SU-DHL-6 (cell line): ENCODE measurements around the gene GABRP.

Experiments
- EZH2phosphoT487 ChIP-seq: fragments of 200-600 bp; sonication (generic), shearing (Covaris generic); conservative IDR thresholded peaks from 2 replicates; pipeline ENCODE4 v1.6.1; 2018; ENCODE audit warnings: mild to moderate bottlenecking, antibody characterized with exemption, low read length, moderate library complexity, mixed read lengths
- TF ChIP-seq, protein P1 (sequence below): fragments of 200-600 bp; sonication (generic); IDR thresholded peaks from one replicate; pipeline ENCODE4 v1.5.1; 2017; ENCODE audit warnings: antibody characterized with exemption, mild to moderate bottlenecking, low read length, moderate library complexity; ENCODE audit not compliant: insufficient read depth, poor library complexity, severe bottlenecking

DNA sequence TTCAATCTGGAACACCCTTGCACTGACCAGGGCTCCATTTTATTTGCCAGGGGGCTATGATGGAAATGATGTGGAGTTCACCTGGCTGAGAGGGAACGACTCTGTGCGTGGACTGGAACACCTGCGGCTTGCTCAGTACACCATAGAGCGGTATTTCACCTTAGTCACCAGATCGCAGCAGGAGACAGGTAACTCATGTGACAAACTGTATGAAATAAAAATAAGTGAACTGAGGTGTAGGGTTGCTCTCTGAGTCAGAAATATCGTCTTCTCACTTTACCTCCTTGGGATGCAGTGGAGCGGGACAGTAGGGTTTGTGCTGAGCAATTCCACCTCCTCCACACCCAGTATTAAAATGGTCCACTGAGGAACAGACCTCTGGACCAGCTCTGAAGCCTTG lies 22.1 kb downstream of the GABRP start:
- TF ChIP-seq, protein P1, sequence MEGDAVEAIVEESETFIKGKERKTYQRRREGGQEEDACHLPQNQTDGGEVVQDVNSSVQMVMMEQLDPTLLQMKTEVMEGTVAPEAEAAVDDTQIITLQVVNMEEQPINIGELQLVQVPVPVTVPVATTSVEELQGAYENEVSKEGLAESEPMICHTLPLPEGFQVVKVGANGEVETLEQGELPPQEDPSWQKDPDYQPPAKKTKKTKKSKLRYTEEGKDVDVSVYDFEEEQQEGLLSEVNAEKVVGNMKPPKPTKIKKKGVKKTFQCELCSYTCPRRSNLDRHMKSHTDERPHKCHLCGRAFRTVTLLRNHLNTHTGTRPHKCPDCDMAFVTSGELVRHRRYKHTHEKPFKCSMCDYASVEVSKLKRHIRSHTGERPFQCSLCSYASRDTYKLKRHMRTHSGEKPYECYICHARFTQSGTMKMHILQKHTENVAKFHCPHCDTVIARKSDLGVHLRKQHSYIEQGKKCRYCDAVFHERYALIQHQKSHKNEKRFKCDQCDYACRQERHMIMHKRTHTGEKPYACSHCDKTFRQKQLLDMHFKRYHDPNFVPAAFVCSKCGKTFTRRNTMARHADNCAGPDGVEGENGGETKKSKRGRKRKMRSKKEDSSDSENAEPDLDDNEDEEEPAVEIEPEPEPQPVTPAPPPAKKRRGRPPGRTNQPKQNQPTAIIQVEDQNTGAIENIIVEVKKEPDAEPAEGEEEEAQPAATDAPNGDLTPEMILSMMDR: no peak
- TF ChIP-seq EZH2phosphoT487: no peak
